Measurements from ENCODE around the gene TMEM123. TPM values are rescaled to one million over a fixed set of nuclear protein-coding genes. Genes with fewer than 3 reads are reported as not detected.
A peak's percentile ranks its signal among the peaks of the same experiment; 100 is the strongest.

TMEM123 gene
- total and polyA plus RNA-seq, 2 of the 13 experiments (the other 11 are each of a cell fraction or from before 2014, with no cell fraction given): 365 to 2,761 TPM

DNA sequence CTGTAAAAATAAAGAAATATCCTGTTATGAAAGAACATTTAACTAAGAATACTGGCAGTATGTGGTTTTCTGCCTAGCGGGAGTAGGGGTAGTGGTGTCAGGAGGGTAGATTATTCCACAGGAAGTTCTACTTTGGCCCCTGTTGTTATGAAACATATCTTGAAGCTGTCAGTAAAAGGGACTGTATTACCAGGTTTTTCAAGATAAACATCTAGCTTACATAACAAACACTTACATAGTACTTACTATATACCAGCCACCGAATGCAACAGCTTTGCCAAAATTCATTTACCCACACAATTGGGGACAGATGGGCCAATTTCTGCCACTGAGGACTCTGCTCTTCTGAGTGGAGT lies 3.7 kb downstream of the TMEM123 start (continued):
- TF ChIP-seq, protein P1, sequence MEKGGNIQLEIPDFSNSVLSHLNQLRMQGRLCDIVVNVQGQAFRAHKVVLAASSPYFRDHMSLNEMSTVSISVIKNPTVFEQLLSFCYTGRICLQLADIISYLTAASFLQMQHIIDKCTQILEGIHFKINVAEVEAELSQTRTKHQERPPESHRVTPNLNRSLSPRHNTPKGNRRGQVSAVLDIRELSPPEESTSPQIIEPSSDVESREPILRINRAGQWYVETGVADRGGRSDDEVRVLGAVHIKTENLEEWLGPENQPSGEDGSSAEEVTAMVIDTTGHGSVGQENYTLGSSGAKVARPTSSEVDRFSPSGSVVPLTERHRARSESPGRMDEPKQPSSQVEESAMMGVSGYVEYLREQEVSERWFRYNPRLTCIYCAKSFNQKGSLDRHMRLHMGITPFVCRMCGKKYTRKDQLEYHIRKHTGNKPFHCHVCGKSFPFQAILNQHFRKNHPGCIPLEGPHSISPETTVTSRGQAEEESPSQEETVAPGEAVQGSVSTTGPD (CRISPR knock-in tag; IDR thresholded peaks at IDR 0.05): no peak
- TF ChIP-seq HMG20A (CRISPR knock-in tag; IDR thresholded peaks at IDR 0.05; ENCODE audit: borderline replicate concordance) (peak; percentile 13; the same call in 1 of the 2 replicates), THAP11 (CRISPR knock-in tag; IDR thresholded peaks at IDR 0.05) (peak; percentile 40; the same call in 1 of the 2 replicates), SOX5 (CRISPR knock-in tag; IDR thresholded peaks at IDR 0.05; ENCODE audit: borderline replicate concordance) (peak; percentile 58; the same call in 1 of the 2 replicates), ZNF614 (CRISPR knock-in tag; IDR thresholded peaks at IDR 0.05; ENCODE audit: borderline replicate concordance) (0 out of 2 replicates have a peak, but pooled peaks have one; percentile 39), TEAD3 (CRISPR knock-in tag; optimal IDR thresholded peaks at IDR 0.05; ENCODE audit: borderline replicate concordance) (no peak), ZNF263 (CRISPR knock-in tag; IDR thresholded peaks at IDR 0.05) (no peak), ELF4 (CRISPR knock-in tag; IDR thresholded peaks at IDR 0.05; ENCODE audit: borderline replicate concordance) (0 out of 2 replicates have a peak, but pooled peaks have one; percentile 28), TBX2 (CRISPR knock-in tag; IDR thresholded peaks at IDR 0.05; ENCODE audit: borderline replicate concordance) (peak; percentile 35; the same call in 1 of the 2 replicates), AGO1 (IDR thresholded peaks at IDR 0.05; ENCODE audit: low read depth, low read length, poor library complexity, severe bottlenecking) (no peak), GABPA (IDR thresholded peaks at IDR 0.05; ENCODE audit: low read depth, low read length) (no peak), GABPA (CRISPR knock-in tag; IDR thresholded peaks at IDR 0.05; ENCODE audit: low read depth) (peak; percentile 58), RARA (CRISPR knock-in tag; IDR thresholded peaks at IDR 0.05) (peak; percentile 61; the same call in 1 of the 2 replicates), MED1 (CRISPR knock-in tag; IDR thresholded peaks at IDR 0.05) (peak; percentile 67), IRX3 (CRISPR knock-in tag; IDR thresholded peaks at IDR 0.05; ENCODE audit: borderline replicate concordance, low read depth) (no peak)
- TF ChIP-seq, protein P2, sequence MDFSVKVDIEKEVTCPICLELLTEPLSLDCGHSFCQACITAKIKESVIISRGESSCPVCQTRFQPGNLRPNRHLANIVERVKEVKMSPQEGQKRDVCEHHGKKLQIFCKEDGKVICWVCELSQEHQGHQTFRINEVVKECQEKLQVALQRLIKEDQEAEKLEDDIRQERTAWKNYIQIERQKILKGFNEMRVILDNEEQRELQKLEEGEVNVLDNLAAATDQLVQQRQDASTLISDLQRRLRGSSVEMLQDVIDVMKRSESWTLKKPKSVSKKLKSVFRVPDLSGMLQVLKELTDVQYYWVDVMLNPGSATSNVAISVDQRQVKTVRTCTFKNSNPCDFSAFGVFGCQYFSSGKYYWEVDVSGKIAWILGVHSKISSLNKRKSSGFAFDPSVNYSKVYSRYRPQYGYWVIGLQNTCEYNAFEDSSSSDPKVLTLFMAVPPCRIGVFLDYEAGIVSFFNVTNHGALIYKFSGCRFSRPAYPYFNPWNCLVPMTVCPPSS (IDR thresholded peaks at IDR 0.05): no peak
- TF ChIP-seq, protein P3, sequence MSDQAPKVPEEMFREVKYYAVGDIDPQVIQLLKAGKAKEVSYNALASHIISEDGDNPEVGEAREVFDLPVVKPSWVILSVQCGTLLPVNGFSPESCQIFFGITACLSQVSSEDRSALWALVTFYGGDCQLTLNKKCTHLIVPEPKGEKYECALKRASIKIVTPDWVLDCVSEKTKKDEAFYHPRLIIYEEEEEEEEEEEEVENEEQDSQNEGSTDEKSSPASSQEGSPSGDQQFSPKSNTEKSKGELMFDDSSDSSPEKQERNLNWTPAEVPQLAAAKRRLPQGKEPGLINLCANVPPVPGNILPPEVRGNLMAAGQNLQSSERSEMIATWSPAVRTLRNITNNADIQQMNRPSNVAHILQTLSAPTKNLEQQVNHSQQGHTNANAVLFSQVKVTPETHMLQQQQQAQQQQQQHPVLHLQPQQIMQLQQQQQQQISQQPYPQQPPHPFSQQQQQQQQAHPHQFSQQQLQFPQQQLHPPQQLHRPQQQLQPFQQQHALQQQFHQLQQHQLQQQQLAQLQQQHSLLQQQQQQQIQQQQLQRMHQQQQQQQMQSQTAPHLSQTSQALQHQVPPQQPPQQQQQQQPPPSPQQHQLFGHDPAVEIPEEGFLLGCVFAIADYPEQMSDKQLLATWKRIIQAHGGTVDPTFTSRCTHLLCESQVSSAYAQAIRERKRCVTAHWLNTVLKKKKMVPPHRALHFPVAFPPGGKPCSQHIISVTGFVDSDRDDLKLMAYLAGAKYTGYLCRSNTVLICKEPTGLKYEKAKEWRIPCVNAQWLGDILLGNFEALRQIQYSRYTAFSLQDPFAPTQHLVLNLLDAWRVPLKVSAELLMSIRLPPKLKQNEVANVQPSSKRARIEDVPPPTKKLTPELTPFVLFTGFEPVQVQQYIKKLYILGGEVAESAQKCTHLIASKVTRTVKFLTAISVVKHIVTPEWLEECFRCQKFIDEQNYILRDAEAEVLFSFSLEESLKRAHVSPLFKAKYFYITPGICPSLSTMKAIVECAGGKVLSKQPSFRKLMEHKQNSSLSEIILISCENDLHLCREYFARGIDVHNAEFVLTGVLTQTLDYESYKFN (CRISPR knock-in tag; conservative IDR thresholded peaks at IDR 0.05): peak; percentile 48
- TF ChIP-seq, protein P4, sequence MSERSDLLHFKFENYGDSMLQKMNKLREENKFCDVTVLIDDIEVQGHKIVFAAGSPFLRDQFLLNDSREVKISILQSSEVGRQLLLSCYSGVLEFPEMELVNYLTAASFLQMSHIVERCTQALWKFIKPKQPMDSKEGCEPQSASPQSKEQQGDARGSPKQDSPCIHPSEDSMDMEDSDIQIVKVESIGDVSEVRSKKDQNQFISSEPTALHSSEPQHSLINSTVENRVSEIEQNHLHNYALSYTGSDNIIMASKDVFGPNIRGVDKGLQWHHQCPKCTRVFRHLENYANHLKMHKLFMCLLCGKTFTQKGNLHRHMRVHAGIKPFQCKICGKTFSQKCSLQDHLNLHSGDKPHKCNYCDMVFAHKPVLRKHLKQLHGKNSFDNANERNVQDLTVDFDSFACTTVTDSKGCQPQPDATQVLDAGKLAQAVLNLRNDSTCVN (CRISPR knock-in tag; IDR thresholded peaks at IDR 0.05; ENCODE audit: borderline replicate concordance): no peak
- TF ChIP-seq, protein P5, sequence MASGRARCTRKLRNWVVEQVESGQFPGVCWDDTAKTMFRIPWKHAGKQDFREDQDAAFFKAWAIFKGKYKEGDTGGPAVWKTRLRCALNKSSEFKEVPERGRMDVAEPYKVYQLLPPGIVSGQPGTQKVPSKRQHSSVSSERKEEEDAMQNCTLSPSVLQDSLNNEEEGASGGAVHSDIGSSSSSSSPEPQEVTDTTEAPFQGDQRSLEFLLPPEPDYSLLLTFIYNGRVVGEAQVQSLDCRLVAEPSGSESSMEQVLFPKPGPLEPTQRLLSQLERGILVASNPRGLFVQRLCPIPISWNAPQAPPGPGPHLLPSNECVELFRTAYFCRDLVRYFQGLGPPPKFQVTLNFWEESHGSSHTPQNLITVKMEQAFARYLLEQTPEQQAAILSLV (CRISPR knock-in tag; IDR thresholded peaks at IDR 0.05; ENCODE audit: borderline replicate concordance): no peak
- TF ChIP-seq, protein P6, sequence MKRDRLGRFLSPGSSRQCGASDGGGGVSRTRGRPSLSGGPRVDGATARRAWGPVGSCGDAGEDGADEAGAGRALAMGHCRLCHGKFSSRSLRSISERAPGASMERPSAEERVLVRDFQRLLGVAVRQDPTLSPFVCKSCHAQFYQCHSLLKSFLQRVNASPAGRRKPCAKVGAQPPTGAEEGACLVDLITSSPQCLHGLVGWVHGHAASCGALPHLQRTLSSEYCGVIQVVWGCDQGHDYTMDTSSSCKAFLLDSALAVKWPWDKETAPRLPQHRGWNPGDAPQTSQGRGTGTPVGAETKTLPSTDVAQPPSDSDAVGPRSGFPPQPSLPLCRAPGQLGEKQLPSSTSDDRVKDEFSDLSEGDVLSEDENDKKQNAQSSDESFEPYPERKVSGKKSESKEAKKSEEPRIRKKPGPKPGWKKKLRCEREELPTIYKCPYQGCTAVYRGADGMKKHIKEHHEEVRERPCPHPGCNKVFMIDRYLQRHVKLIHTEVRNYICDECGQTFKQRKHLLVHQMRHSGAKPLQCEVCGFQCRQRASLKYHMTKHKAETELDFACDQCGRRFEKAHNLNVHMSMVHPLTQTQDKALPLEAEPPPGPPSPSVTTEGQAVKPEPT (CRISPR knock-in tag; IDR thresholded peaks at IDR 0.05; ENCODE audit: low read depth): no peak

Data from HepG2 (cell line).